OCI-LY1 (cell line): ENCODE measurements around the gene DPP7.
A peak's percentile ranks its signal among the peaks of the same experiment; 100 is the strongest.

ENCODE experiments used
- H2AFZ ChIP-seq: fragments of 200-600 bp; sonication (generic), shearing (Covaris generic); 2 replicates; pipeline ENCODE4 v1.6.0; 2014; ENCODE audit warnings: antibody characterized with exemption, mild to moderate bottlenecking, low read length
- H3F3A ChIP-seq: fragments of 200-600 bp; sonication (generic), shearing (Covaris generic); 2 replicates; pipeline ENCODE4 v1.6.0; 2014; ENCODE audit warnings: mild to moderate bottlenecking, antibody characterized with exemption, low read length, moderate library complexity; ENCODE audit not compliant: insufficient read depth
- H3K27ac ChIP-seq: fragments of 200-600 bp; sonication (generic); 2 replicates; pipeline ENCODE4 v1.5.1; 2014; ENCODE audit warnings: low read length, mixed run types, mild to moderate bottlenecking, low read depth; ENCODE audit not compliant: poor library complexity, severe bottlenecking
- H3K27me3 ChIP-seq: fragments of 200-600 bp; sonication (generic); 2 replicates; pipeline ENCODE4 v1.6.0; 2014; ENCODE audit warnings: antibody characterized with exemption, mild to moderate bottlenecking, low read length, moderate library complexity; ENCODE audit not compliant: insufficient read depth
- H3K36me3 ChIP-seq: fragments of 200-600 bp; sonication (generic); 2 replicates; pipeline ENCODE4 v1.6.1; 2014; ENCODE audit warnings: mild to moderate bottlenecking, antibody characterized with exemption, low read length, moderate library complexity, mixed read lengths; ENCODE audit not compliant: insufficient read depth
- H3K4me1 ChIP-seq: fragments of 200-600 bp; sonication (generic); 2 replicates; pipeline ENCODE4 v1.5.1; 2014; ENCODE audit warnings: mild to moderate bottlenecking, low read length, moderate library complexity; ENCODE audit not compliant: insufficient read depth, severe bottlenecking
- H3K4me2 ChIP-seq: fragments of 200-600 bp; sonication (generic), shearing (Covaris generic); 2 replicates; pipeline ENCODE4 v1.6.1; 2014; ENCODE audit warnings: low read length
- H3K4me3 ChIP-seq: fragments of 200-600 bp; sonication (generic); 2 replicates; pipeline ENCODE4 v1.5.1; 2014; ENCODE audit warnings: low read length, low read depth, mild to moderate bottlenecking, mixed read lengths; ENCODE audit not compliant: poor library complexity, severe bottlenecking
- H3K79me2 ChIP-seq: fragments of 200-600 bp; shearing (Covaris generic); 2 replicates; pipeline ENCODE4 v1.6.1; 2016; ENCODE audit warnings: mixed run types, low read length, mixed read lengths; ENCODE audit not compliant: insufficient read depth
- H3K9ac ChIP-seq: fragments of 200-600 bp; sonication (generic), shearing (Covaris generic); 2 replicates; pipeline ENCODE4 v1.6.1; 2014; ENCODE audit warnings: mild to moderate bottlenecking, low read length, mixed read lengths
- H3K9me2 ChIP-seq: fragments of 200-600 bp; sonication (generic), shearing (Covaris generic); 2 replicates; pipeline ENCODE4 v1.6.1; 2014; ENCODE audit warnings: low read depth, mild to moderate bottlenecking, low read length, mixed read lengths
- H3K9me3 ChIP-seq: fragments of 200-600 bp; shearing (Covaris generic); 2 replicates; pipeline ENCODE4 v1.6.1; 2014; ENCODE audit warnings: low read length, mixed read lengths
- H4K20me1 ChIP-seq: fragments of 200-600 bp; sonication (generic), shearing (Covaris generic); 2 replicates; pipeline ENCODE4 v1.6.0; 2016; ENCODE audit warnings: mild to moderate bottlenecking, low read length; ENCODE audit not compliant: insufficient read depth
- CTCF ChIP-seq: fragments of 200-600 bp; sonication (generic), shearing (Covaris generic); IDR thresholded peaks from 2 replicates; pipeline ENCODE4 v1.5.1; 2017; ENCODE audit warnings: mild to moderate bottlenecking, antibody characterized with exemption, low read length, moderate library complexity, mixed read lengths
- EZH2 ChIP-seq: fragments of 200-600 bp; sonication (generic), shearing (Covaris generic); IDR thresholded peaks from 2 replicates; pipeline ENCODE4 v1.8.0; 2017; ENCODE audit warnings: borderline replicate concordance, mixed run types, mild to moderate bottlenecking, antibody characterized with exemption, low read length, moderate library complexity, mixed read lengths

The DPP7 gene

GRCh38 chr9:137115394-137116026 is 977 bp upstream of the DPP7 start:
- no peak for TF ChIP-seq EZH2
- no peak for TF ChIP-seq CTCF
- Histone ChIP-seq H3K27ac (no peak overlapping the region), H3K9ac (peak overlapping the region; percentile 81; the same call in 1 of the 2 replicates), H3K9me3 (no peaks in the 10 kb centered on the region), H2AFZ (no peak overlapping the region), H3K4me1 (peaks cover 28% of the 10 kb centered on the region), H3K79me2 (no peaks in the 10 kb centered on the region), H3K4me2 (peak overlapping the region; percentile 89), H4K20me1 (no peaks in the 10 kb centered on the region), H3K9me2 (no peaks in the 10 kb centered on the region), H3K4me3 (peak overlapping the region; percentile 86), H3K36me3 (peaks cover 26% of the 10 kb centered on the region), H3K27me3 (no peaks in the 10 kb centered on the region), H3F3A (no peaks in the 10 kb centered on the region)

- no peak overlapping the region for H3K27ac ChIP-seq
- peak overlapping the region; percentile 81 for H3K9ac ChIP-seq
- H3K4me3 ChIP-seq, result peak overlapping the region; percentile 86
- no peaks in the 10 kb centered on the region for H4K20me1 ChIP-seq
- peak overlapping the region; percentile 89 for H3K4me2 ChIP-seq
- H3K9me2 ChIP-seq, result no peaks in the 10 kb centered on the region
- H2AFZ ChIP-seq, result no peak overlapping the region
- TF ChIP-seq EZH2, result no peak
- no peak for TF ChIP-seq CTCF
- peaks cover 25% of the 10 kb centered on the region for H3K4me1 ChIP-seq
- H3K27me3 ChIP-seq, result no peaks in the 10 kb centered on the region
- no peaks in the 10 kb centered on the region for H3F3A ChIP-seq
- no peaks in the 10 kb centered on the region for H3K79me2 ChIP-seq
- peaks cover 39% of the 10 kb centered on the region for H3K36me3 ChIP-seq
- H3K9me3 ChIP-seq, result no peaks in the 10 kb centered on the region
Observed at GRCh38 chr9:137114220-137114612, 317 bp downstream of the DPP7 start.

GRCh38 chr9:137113385-137114159 is 961 bp downstream of the DPP7 start:
- H3K36me3 ChIP-seq, result peaks cover 46% of the 10 kb centered on the region
- H3K79me2 ChIP-seq, result no peaks in the 10 kb centered on the region
- peaks cover 19% of the 10 kb centered on the region for H3K4me1 ChIP-seq
- peak overlapping the region; percentile 79 for H3K4me2 ChIP-seq
- TF ChIP-seq EZH2 (no peak), CTCF (peak; percentile 24; the same call in 1 of the 2 replicates)
- peak overlapping the region; percentile 62 for H3K9ac ChIP-seq
- H3K9me2 ChIP-seq, result no peaks in the 10 kb centered on the region
- no peaks in the 10 kb centered on the region for H3K9me3 ChIP-seq
- peak overlapping the region; percentile 86 for H3K4me3 ChIP-seq
- no peak overlapping the region for H2AFZ ChIP-seq
- no peaks in the 10 kb centered on the region for H4K20me1 ChIP-seq
- H3F3A ChIP-seq, result no peaks in the 10 kb centered on the region
- H3K27me3 ChIP-seq, result no peaks in the 10 kb centered on the region
- H3K27ac ChIP-seq, result no peak overlapping the region
